Measurements from ENCODE around the gene TECPR2.

Gene TECPR2

GRCh38 chr14:102375119-102375518, 12.4 kb downstream of the TECPR2 start:
- DNase-seq (ENCODE audit: low spot score), result no peak

GRCh38 chr14:102377696-102378095, 15.0 kb downstream of the TECPR2 start:
- no peak for DNase-seq (ENCODE audit: low spot score)

GRCh38 chr14:102378830-102379229, 16.1 kb downstream of the TECPR2 start:
- DNase-seq (ENCODE audit: low spot score), result no peak

GRCh38 chr14:102387086-102387485, 24.3 kb downstream of the TECPR2 start:
- DNase-seq (ENCODE audit: low spot score), result no peak

GRCh38 chr14:102389246-102389645, 26.5 kb downstream of the TECPR2 start:
- DNase-seq (ENCODE audit: low spot score), result no peak

- no peak for DNase-seq (ENCODE audit: low spot score)
Measured at GRCh38 chr14:102390064-102390855, 27.5 kb downstream of the TECPR2 start.

GRCh38 chr14:102392506-102392905, 29.8 kb downstream of the TECPR2 start:
- no peak for DNase-seq (ENCODE audit: low spot score)

- DNase-seq (ENCODE audit: low spot score), result no peak
Measured at GRCh38 chr14:102394717-102395375, 32.1 kb downstream of the TECPR2 start.

GRCh38 chr14:102396521-102396920, 33.8 kb downstream of the TECPR2 start:
- no peak for DNase-seq (ENCODE audit: low spot score)

- no peak for DNase-seq (ENCODE audit: low spot score)
Measured at GRCh38 chr14:102403028-102403427, 40.3 kb downstream of the TECPR2 start.

GRCh38 chr14:102407258-102407657, 44.5 kb downstream of the TECPR2 start:
- DNase-seq (ENCODE audit: low spot score), result no peak

GRCh38 chr14:102408724-102409123, 46.0 kb downstream of the TECPR2 start:
- no peak for DNase-seq (ENCODE audit: low spot score)

- no peak for DNase-seq (ENCODE audit: low spot score)
Measured at GRCh38 chr14:102415671-102416070, 52.9 kb downstream of the TECPR2 start.

- no peak for DNase-seq (ENCODE audit: low spot score)
Measured at GRCh38 chr14:102417001-102417431, 54.3 kb downstream of the TECPR2 start.

GRCh38 chr14:102417646-102418045, 54.9 kb downstream of the TECPR2 start:
- DNase-seq (ENCODE audit: low spot score), result no peak

- no peak for DNase-seq (ENCODE audit: low spot score)
Measured at GRCh38 chr14:102418169-102418852, 55.6 kb downstream of the TECPR2 start.

- DNase-seq (ENCODE audit: low spot score), result no peak
Measured at GRCh38 chr14:102418853-102419240, 56.1 kb downstream of the TECPR2 start.

- no peak for DNase-seq (ENCODE audit: low spot score)
Measured at GRCh38 chr14:102419276-102419675, 56.5 kb downstream of the TECPR2 start.

- no peak for DNase-seq (ENCODE audit: low spot score)
Measured at GRCh38 chr14:102419716-102420115, 57.0 kb downstream of the TECPR2 start.

- no peak for DNase-seq (ENCODE audit: low spot score)
Measured at GRCh38 chr14:102421411-102422057, 58.8 kb downstream of the TECPR2 start.

GRCh38 chr14:102424520-102424919, 61.8 kb downstream of the TECPR2 start:
- no peak for DNase-seq (ENCODE audit: low spot score)

GRCh38 chr14:102424923-102425322, 62.2 kb downstream of the TECPR2 start:
- DNase-seq (ENCODE audit: low spot score), result no peak

All from hematopoietic multipotent progenitor cell treated with erythropoietin and hydrocortisone succinate and interleukin-3 and kit ligand, for 15 days (in vitro differentiated cells).